GM11168 (cell line): ENCODE measurements around the gene OLFM3.

Experiments
- in situ Hi-C: fragments of 300-500 bp; cut with MboI; formaldehyde crosslinking; loops from one replicate; pipeline ENCODE4 v1.12.0; 2022; ENCODE audit warnings: low sequenced_read_pairs; ENCODE audit not compliant: unreplicated experiment

OLFM3 gene

GRCh38 chr1:101859941-101860340 lies 136.8 kb downstream of the OLFM3 start:
- in situ Hi-C loops, result no loop called here

DNA sequence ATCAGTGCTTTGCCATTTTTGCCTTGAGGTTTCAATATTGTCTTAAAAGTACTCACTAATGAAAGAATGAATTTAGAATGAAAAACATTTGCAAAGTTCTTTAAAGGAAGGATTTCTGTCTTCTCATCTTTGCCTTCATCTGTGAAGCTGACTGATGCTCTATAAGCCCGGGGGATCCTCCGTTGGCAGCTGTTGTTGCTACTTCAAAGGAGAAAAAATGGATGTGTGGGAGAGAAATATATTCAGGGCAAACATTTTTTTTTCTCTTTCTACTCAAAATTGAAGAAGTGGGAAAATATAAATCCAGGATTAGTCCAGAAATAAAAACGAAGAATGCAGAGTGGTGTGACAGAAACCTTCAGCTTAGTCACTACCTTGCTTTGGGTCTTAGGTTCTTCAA lies 142.5 kb downstream of the OLFM3 start:
- in situ Hi-C loops, result no loop called here

- in situ Hi-C loops, result no loop called here
These were observed 143.8 kb downstream of the OLFM3 start for GRCh38 chr1:101852936-101853335.

GRCh38 chr1:101849356-101849755 lies 147.4 kb downstream of the OLFM3 start:
- in situ Hi-C loops, result no loop called here

DNA sequence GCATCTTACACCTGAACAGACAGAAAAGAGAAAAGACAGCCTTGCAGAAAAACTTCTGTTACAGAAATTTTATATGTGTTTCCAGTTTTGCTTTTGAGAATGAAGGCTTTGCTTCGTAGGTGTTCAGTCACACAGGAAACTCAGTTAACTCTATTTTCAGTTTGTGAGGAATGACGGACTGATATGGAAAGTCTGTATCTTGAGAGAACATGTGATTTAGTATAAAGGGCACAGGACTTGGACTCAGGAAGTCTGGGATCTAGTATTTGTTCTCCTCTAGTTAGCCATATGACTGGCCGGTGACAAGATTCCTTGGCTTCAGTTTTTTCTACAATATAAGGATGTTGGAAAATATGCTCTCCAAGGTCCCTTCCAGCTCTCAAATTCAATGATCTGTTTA lies 149.1 kb downstream of the OLFM3 start:
- in situ Hi-C loops, result no loop called here

DNA sequence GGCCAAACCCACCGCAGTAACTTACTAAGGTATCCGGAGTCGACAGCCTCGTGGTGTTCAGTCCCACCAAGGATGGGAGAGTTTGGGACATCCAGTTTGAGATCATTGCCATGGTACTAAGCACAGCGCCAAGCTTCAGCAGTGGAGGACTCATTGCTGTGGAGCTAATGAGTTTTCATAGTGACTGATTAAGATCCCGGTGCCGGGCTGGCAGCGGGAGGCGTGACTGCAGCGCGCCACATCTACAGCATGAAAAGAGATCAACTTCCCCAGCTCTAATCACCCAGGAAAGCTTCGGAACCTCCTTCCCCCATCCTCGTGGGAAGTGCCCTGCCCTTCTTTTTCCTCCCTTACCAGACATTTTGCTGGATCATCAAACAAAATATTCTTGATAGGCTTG lies 149.9 kb downstream of the OLFM3 start:
- in situ Hi-C loops, result no loop called here

DNA sequence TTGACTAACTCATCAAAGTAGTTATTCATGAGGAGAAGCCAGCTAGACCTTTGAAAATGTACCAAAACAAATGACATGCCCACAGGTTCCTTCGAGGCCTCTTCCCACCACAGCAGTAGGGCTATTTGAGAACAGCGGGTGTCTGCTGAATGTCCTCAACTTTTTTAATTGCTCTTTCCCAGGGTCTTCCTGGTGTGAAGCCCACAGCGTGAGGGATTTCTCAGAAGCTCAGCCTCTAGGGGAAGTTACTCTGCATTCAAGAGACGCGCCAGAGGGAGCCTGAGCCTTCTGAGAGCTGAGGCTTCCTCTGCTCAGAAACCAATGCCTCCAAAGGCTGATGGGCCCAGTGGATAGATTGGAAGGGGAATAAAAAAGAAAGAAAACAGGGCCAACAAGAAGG lies 153.6 kb downstream of the OLFM3 start:
- in situ Hi-C loops, result no loop called here

- in situ Hi-C loops, result no loop called here
These were observed 154.9 kb downstream of the OLFM3 start for GRCh38 chr1:101841824-101842223.

DNA sequence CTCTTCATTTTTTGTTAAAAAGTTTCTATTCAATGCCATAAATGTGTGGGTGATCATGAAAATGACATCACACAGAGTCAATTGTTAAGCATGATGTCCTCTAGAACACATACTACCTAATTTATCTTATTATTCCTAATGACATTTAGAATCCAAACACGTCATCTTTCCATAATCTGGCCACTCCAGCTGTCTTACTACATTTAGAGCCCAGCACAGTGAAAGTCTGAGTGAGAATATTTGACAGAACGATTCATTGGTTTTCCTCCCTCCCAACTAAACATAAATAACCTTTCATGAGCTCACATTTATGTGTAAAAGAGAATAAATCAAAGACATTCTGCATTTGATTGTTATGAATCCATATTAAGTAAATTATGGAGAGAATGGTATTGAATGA lies 160.7 kb downstream of the OLFM3 start:
- in situ Hi-C loops, result no loop called here

GRCh38 chr1:101833312-101833711 lies 163.4 kb downstream of the OLFM3 start:
- in situ Hi-C loops, result no loop called here

DNA sequence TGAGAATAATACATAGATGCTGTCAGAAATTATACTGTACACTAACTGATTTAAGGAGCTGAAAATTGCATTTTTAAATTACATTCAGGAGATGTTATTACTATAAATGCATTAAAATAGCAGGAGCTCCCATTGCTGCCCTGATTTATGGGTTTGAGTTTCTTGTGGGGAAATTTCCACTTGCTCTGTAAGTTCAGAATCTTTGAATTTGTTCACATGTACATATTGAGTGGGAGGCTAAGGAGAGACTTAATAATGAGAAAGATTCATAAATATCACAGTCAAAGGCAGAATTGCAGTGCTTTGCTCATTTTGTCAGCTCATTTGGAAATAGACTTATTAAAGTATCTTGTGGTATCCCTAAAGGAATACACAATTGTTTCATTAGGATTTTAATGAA lies 170.3 kb downstream of the OLFM3 start:
- in situ Hi-C loops, result no loop called here

- in situ Hi-C loops, result no loop called here
These were observed 176.7 kb downstream of the OLFM3 start for GRCh38 chr1:101820071-101820470.

GRCh38 chr1:101816262-101816661 lies 180.5 kb downstream of the OLFM3 start:
- in situ Hi-C loops, result no loop called here

GRCh38 chr1:101798417-101798816 lies 198.3 kb downstream of the OLFM3 start:
- in situ Hi-C loops, result no loop called here

GRCh38 chr1:101797722-101798121 lies 199.0 kb downstream of the OLFM3 start:
- in situ Hi-C loops, result no loop called here

- in situ Hi-C loops, result no loop called here
These were observed 215.4 kb downstream of the OLFM3 start for GRCh38 chr1:101781201-101781831.

GRCh38 chr1:101769520-101769919 lies 227.2 kb downstream of the OLFM3 start:
- in situ Hi-C loops, result no loop called here

DNA sequence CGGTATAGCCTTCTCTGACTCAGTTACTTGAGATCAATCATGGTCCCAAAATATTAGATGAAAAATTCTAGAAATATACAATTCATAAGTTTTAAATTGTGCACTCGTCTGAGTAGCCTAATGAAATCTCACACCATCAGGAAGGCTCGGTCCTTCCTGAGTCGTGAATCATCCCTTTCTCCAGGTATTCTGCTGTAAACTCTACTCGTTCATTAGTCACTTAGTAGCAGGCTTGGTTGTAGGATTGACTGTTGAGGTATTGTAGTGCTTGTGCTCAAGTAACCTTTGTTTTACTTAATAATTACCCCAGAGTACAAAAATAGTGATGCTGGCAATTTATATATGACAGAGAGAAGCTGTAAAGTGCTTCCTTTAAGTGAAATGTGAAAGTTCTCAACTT lies 238.7 kb downstream of the OLFM3 start:
- in situ Hi-C loops, result no loop called here

- in situ Hi-C loops, result no loop called here
These were observed 240.3 kb downstream of the OLFM3 start for GRCh38 chr1:101756411-101756810.
